DMS53 (cell line): ENCODE results near the gene DAB2IP.
"Not testable (repeated sequence)": the region's sequence is repeated elsewhere in the genome, so short reads cannot be mapped to it uniquely, and the experiment has no call there.

Experiments
- DNase-seq: peaks from one replicate; lab custom pipeline; 2025; lab: John Stamatoyannopoulos, UW

Gene DAB2IP

GRCh38 chr9:121794334-121794733 lies 142.9 kb downstream of the DAB2IP start:
- DNase-seq = not testable (repeated sequence)

- no peak for DNase-seq
Measured at GRCh38 chr9:121797081-121797480, 145.6 kb downstream of the DAB2IP start.

GRCh38 chr9:121798941-121799340 lies 147.5 kb downstream of the DAB2IP start:
- no peak for DNase-seq

GRCh38 chr9:121800376-121800775 lies 148.9 kb downstream of the DAB2IP start:
- no peak for DNase-seq

GRCh38 chr9:121801579-121801978 lies 150.1 kb downstream of the DAB2IP start:
- DNase-seq = no peak

GRCh38 chr9:121802753-121803152 lies 151.3 kb downstream of the DAB2IP start:
- DNase-seq = no peak

GRCh38 chr9:121807069-121807822 lies 155.8 kb downstream of the DAB2IP start:
- no peak for DNase-seq

GRCh38 chr9:121807823-121808278 lies 156.4 kb downstream of the DAB2IP start:
- DNase-seq = no peak

- DNase-seq = no peak
Measured at GRCh38 chr9:121808781-121809180, 157.3 kb downstream of the DAB2IP start.

- no peak for DNase-seq
Measured at GRCh38 chr9:121809356-121810050, 158.1 kb downstream of the DAB2IP start.

- DNase-seq = no peak
Measured at GRCh38 chr9:121810489-121810888, 159.1 kb downstream of the DAB2IP start.

- no peak for DNase-seq
Measured at GRCh38 chr9:121811140-121811539, 159.7 kb downstream of the DAB2IP start.

- no peak for DNase-seq
Measured at GRCh38 chr9:121811751-121812150, 160.3 kb downstream of the DAB2IP start.

GRCh38 chr9:121812159-121812735 lies 160.8 kb downstream of the DAB2IP start:
- no peak for DNase-seq

GRCh38 chr9:121813519-121814210 lies 162.2 kb downstream of the DAB2IP start:
- no peak for DNase-seq

- no peak for DNase-seq
Measured at GRCh38 chr9:121814594-121814993, 163.2 kb downstream of the DAB2IP start.

- no peak for DNase-seq
Measured at GRCh38 chr9:121815084-121815483, 163.7 kb downstream of the DAB2IP start.

GRCh38 chr9:121815546-121816448 lies 164.4 kb downstream of the DAB2IP start:
- DNase-seq = no peak

- no peak for DNase-seq
Measured at GRCh38 chr9:121816449-121816817, 165.0 kb downstream of the DAB2IP start.

GRCh38 chr9:121816845-121817450 lies 165.5 kb downstream of the DAB2IP start:
- no peak for DNase-seq

- no peak for DNase-seq
Measured at GRCh38 chr9:121817476-121817875, 166.0 kb downstream of the DAB2IP start.
